K562 (cell line): Measurements from ENCODE around the gene GPN1. TPM values are rescaled to one million over a fixed set of nuclear protein-coding genes. Genes with fewer than 3 reads are reported as not detected.

Source experiments
- ATAC-seq: fragments of 200-7000 bp; cut with Tn5 transposase; 3 replicates; pipeline ENCODE4 v1.9.1; 2020; ENCODE audit warnings: moderate library complexity
- BruUV-seq: library from RNA; stranded (reverse); fragments of 400-500 nt; replicated peaks from 2 replicates; lab custom pipeline; 2021; lab: Mats Ljungman, UMichigan
- CTCF ChIA-PET: fragments of 300-600 bp; formaldehyde crosslinking; extraction: SDS; loops from one replicate; lab custom pipeline; 2021; ENCODE audit warnings: low intra/inter-chr PET ratio; lab: Yijun Ruan, JAX
- POLR2A ChIA-PET: fragments of 300-600, 350-650 bp; sonication (Branson Sonifier 250); formaldehyde crosslinking; extraction: SDS; loops from one replicate; lab custom pipeline; 2021; ENCODE audit warnings: antibody characterized with exemption, inconsistent platforms; lab: Yijun Ruan, JAX
- DNase-seq, 4 experiments: peaks; one replicate each; pipeline versions ENCODE4 v3.0.0 to v3.0.0-alpha.2; 2011 to 2018; ENCODE audit warnings: low spot score in 3 of 4, mixed read lengths in 3 of 4; ENCODE audit errors: extremely low read depth in 1 of 4
- FAIRE-seq: peaks from 2 replicates; lab custom pipeline; 2011; peaks lifted over from hg19 to GRCh38; lab: Jason Lieb, UNC
- H2AFZ ChIP-seq: 2 replicates; pipeline ENCODE4 v1.6.0; 2011; ENCODE audit warnings: low read depth, low read length, control low read depth, inconsistent platforms
- H3K27ac ChIP-seq: fragments of 200-600 bp; 3 replicates; pipeline ENCODE4 v1.8.0; 2011; ENCODE audit warnings: low read depth, mild to moderate bottlenecking, control low read depth, inconsistent platforms, low read length, moderate library complexity, mixed read lengths; ENCODE audit errors: extremely low read depth
- H3K27me3 ChIP-seq, 2 experiments: fragments of 300-600 bp in 1 of 2; 2 replicates in 1 of 2; 3 replicates in 1 of 2; pipeline versions ENCODE4 v1.6.0 to v1.8.0; 2011; ENCODE audit warnings: inconsistent platforms in 2 of 2, low read length in 2 of 2, mild to moderate bottlenecking in 1 of 2, mixed read lengths in 1 of 2, moderate library complexity in 1 of 2; ENCODE audit not compliant: control insufficient read depth in 2 of 2, insufficient read depth in 2 of 2
- H3K36me3 ChIP-seq: fragments of 300-600 bp; 3 replicates; pipeline ENCODE4 v1.8.0; 2011; ENCODE audit warnings: mild to moderate bottlenecking, low read length, inconsistent platforms; ENCODE audit not compliant: control insufficient read depth, insufficient read depth
- H3K4me1 ChIP-seq, 2 experiments: fragments of 200-600 bp in 1 of 2; replicated peaks in 1 of 2; 2 replicates in 1 of 2; 3 replicates in 1 of 2; pipeline versions ENCODE4 v1.5.1 to v1.8.0; 2011; ENCODE audit warnings: inconsistent platforms in 2 of 2, low read length in 2 of 2, mild to moderate bottlenecking in 1 of 2, mixed read lengths in 1 of 2, moderate library complexity in 1 of 2; ENCODE audit not compliant: control insufficient read depth in 2 of 2, insufficient read depth in 2 of 2
- H3K4me2 ChIP-seq: 2 replicates; pipeline ENCODE4 v1.6.1; 2011; ENCODE audit warnings: low read length, control low read depth, inconsistent platforms, mixed read lengths; ENCODE audit not compliant: insufficient read depth
- H3K4me3 ChIP-seq: fragments of 200-600 bp; sonication (generic), shearing (Covaris generic); 2 replicates; pipeline ENCODE4 v1.5.1; 2016; ENCODE audit warnings: control low read depth, inconsistent platforms
- H3K79me2 ChIP-seq: fragments of 200-600 bp; 3 replicates; pipeline ENCODE4 v1.8.0; 2011; ENCODE audit warnings: low read length, inconsistent platforms; ENCODE audit not compliant: control insufficient read depth, insufficient read depth
- H3K9ac ChIP-seq, 2 experiments: 2 replicates each; pipeline versions ENCODE4 v1.6.0 to v1.6.1; 2011; ENCODE audit warnings: low read depth in 2 of 2, low read length in 2 of 2, control low read depth in 1 of 2, inconsistent platforms in 1 of 2, mild to moderate bottlenecking in 1 of 2, mixed read lengths in 1 of 2; ENCODE audit not compliant: insufficient read depth in 1 of 2
- H3K9me1 ChIP-seq: one replicate; pipeline ENCODE4 v1.6.0; 2011; ENCODE audit warnings: inconsistent platforms, mild to moderate bottlenecking, low read length, moderate library complexity; ENCODE audit not compliant: control insufficient read depth, insufficient read depth
- H3K9me3 ChIP-seq: replicated peaks from 2 replicates; pipeline ENCODE4 v1.5.1; 2011; ENCODE audit warnings: low read depth, low read length, inconsistent platforms; ENCODE audit not compliant: control insufficient read depth, insufficient read depth
- H4K20me1 ChIP-seq: replicated peaks from 2 replicates; pipeline ENCODE4 v1.6.1; 2011; ENCODE audit warnings: low read length, inconsistent platforms, mixed read lengths; ENCODE audit not compliant: control insufficient read depth, insufficient read depth
- HINFP ChIP-seq: fragments of 450-650 bp; conservative IDR thresholded peaks from 2 replicates; pipeline ENCODE4 v1.6.1; 2016; ENCODE audit warnings: missing genetic modification characterization, low read depth, mild to moderate bottlenecking, control low read depth, missing compliant biosample characterization
- SOX6 ChIP-seq: fragments of 450-650 bp; IDR thresholded peaks from 2 replicates; pipeline ENCODE4 v1.6.1; 2014; ENCODE audit warnings: mild to moderate bottlenecking
- ZC3H11A ChIP-seq: IDR thresholded peaks from 2 replicates; pipeline ENCODE4 v1.6.1; 2012; ENCODE audit warnings: low read depth, low read length, improper control_type of control experiment
- ZNF232 ChIP-seq: sonication (generic); formaldehyde crosslinking; IDR thresholded peaks from 2 replicates; pipeline ENCODE4 v1.8.0; 2022; ENCODE audit warnings: mild to moderate bottlenecking, missing genetic modification reagents
- ZNF436 ChIP-seq: fragments of 250-450, 450-650 bp; sonication (Bioruptor Pico); formaldehyde crosslinking; IDR thresholded peaks from 2 replicates; pipeline ENCODE4 v1.7.0; 2020; ENCODE audit warnings: mild to moderate bottlenecking
- WGBS: fragments of 100-300 bp; shearing (Covaris generic); methylation state at CpG from one replicate; pipeline ENCODE4 v1.1.6; 2016; ENCODE audit warnings: low coverage, mixed read lengths; ENCODE audit not compliant: insufficient coverage; ENCODE audit errors: missing lambda C conversion rate; 5-methylcytosine and 5-hydroxymethylcytosine counted together
- in situ Hi-C: fragments of 300-500 bp; cut with MboI; formaldehyde crosslinking; loops from 4 replicates; pipeline ENCODE4 v1.15.0; 2018; ENCODE audit warnings: inconsistent platforms, mixed read lengths
- intact Hi-C: fragments of 100-400 bp; cut with micrococcal nuclease; formaldehyde crosslinking; loops from 2 replicates; pipeline ENCODE4 v1.14.2; 2022
- polyA plus RNA-seq, 8 experiments: library from polyadenylated mRNA; depleted of rRNA in 4 of 8; stranded (reverse) in 5 of 8; unstranded in 3 of 8; fragments of >200 nt; fragmentation: Nextera tagmentation in 2 of 8; fragmentation: Illumina TruSeq in 1 of 8; extraction: Ambion mirVana in 2 of 8; extraction: Trizol in 1 of 8; gene quantifications; 2 replicates each; pipeline versions ENCODE4 v1.2.1 to v1.2.3, GENCODE V29; 2011 to 2014; ENCODE audit warnings: inconsistent platforms in 1 of 8, missing spikeins in 1 of 8
- total RNA-seq, 7 experiments: library from RNA; depleted of rRNA in 6 of 7; stranded (reverse); fragments of >200 nt in 6 of 7; fragmentation: Illumina TruSeq in 2 of 7; extraction: Trizol in 2 of 7; gene quantifications; 2 replicates each; pipeline versions ENCODE4 v1.2.1 to v1.2.3, GENCODE V29; 2011 to 2021; ENCODE audit warnings: low replicate concordance in 1 of 7

GPN1 gene
- total and polyA plus RNA-seq, 9 of the 15 experiments (the other 6 are each of a cell fraction or from before 2014, with no cell fraction given): 23.4 to 171 (median 48.2) TPM

DNA sequence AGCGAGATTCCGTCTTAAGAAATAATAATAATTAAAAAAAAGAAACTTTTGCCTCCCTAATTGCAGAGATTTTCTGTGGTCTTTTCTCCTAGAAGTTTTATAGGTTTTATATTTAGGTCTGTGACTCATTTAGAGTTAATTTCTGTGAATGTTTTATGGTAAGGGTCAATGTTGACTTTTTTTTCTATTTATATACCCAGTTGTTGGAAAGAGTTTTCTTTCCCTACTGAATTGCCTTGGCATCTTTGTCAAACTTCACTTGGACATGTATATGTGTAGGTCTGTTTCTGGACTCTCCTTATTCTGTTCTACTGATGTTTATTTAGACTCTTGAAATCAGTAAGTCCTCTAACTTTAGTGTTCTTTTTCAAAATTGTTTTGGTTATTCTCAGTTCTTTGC lies 40.5 kb upstream of the GPN1 start:
- DNase-seq (no peak), FAIRE-seq (no peak)
- intact Hi-C loops: no loop called here
- H3K4me3 ChIP-seq: no peak overlapping the region
- no peak overlapping the region for H3K9ac ChIP-seq
- TF ChIP-seq HINFP (tag) (peak; percentile 74), ZC3H11A (no peak), ZNF436 (CRISPR knock-in tag) (no peak), SOX6 (no peak), ZNF232 (CRISPR knock-in tag) (no peak)
- TF ChIP-seq, all 486 proteins: peak for 1
- peaks cover 10% of the 10 kb centered on the region; the same call in 1 of the 2 replicates for H4K20me1 ChIP-seq
- BruUV-seq: no TSS peak
- H2AFZ ChIP-seq: no peak overlapping the region
- ChIA-PET CTCF (no interaction called here), POLR2A (no interaction called here)
- no peaks in the 10 kb centered on the region for H3K9me1 ChIP-seq
- WGBS: 89% methylated on average over 2 of the region's 2 CpGs
- no peak overlapping the region for H3K27ac ChIP-seq
- no peak overlapping the region for H3K4me2 ChIP-seq
- in situ Hi-C loops: no loop called here
- peaks cover 7% of the 10 kb centered on the region; the same call in 2 of the 3 replicates for H3K36me3 ChIP-seq
- 0 out of 2 replicates have a peak, but pooled peaks cover under 1% of the 10 kb centered on the region for H3K9me3 ChIP-seq
- no peaks in the 10 kb centered on the region for H3K27me3 ChIP-seq
- H3K79me2 ChIP-seq: peaks cover 100% of the 10 kb centered on the region
- ATAC-seq: no peak
- peaks cover 4 to 21% of the 10 kb centered on the region in 2 experiments for H3K4me1 ChIP-seq
